ENCODE results near the gene RANGAP1.

Gene RANGAP1

GRCh38 chr22:41256254-41257253 lies 29.4 kb downstream of the RANGAP1 start:
- Histone ChIP-seq H2AFZ (ENCODE audit: low read length) (no peak overlapping the region), H3K4me1 (ENCODE audit: insufficient read depth, low read length, poor library complexity, severe bottlenecking) (no peaks in the 10 kb centered on the region), H3K4me3 (ENCODE audit: low read length, poor library complexity, severe bottlenecking) (no peak overlapping the region), H3K4me2 (ENCODE audit: low read depth, low read length, poor library complexity, severe bottlenecking) (no peak overlapping the region), H3K9ac (ENCODE audit: low read depth, low read length, poor library complexity, severe bottlenecking) (no peak overlapping the region), H3K9me2 (replicated peaks; ENCODE audit: low read depth, low read length) (no peaks in the 10 kb centered on the region), H3K36me3 (ENCODE audit: insufficient read depth, low read length) (peaks cover 91% of the 10 kb centered on the region; the same call in 1 of the 2 replicates), H3K79me2 (ENCODE audit: insufficient read depth, low read length) (no peaks in the 10 kb centered on the region), H4K20me1 (ENCODE audit: insufficient read depth, low read length, poor library complexity, severe bottlenecking) (no peaks in the 10 kb centered on the region), H3K9me3 (ENCODE audit: insufficient read depth, low read depth, low read length) (no peaks in the 10 kb centered on the region), H3K27me3 (ENCODE audit: insufficient read depth, low read length, poor library complexity, severe bottlenecking) (no peaks in the 10 kb centered on the region), H3F3A (ENCODE audit: low read depth) (no peaks in the 10 kb centered on the region)
- TF ChIP-seq EZH2phosphoT487 (IDR thresholded peaks at IDR 0.05; ENCODE audit: borderline replicate concordance) (no peak), CTCF (conservative IDR thresholded peaks at IDR 0.05; ENCODE audit: low read length) (no peak)

GRCh38 chr22:41254230-41254629 lies 31.8 kb downstream of the RANGAP1 start:
- Histone ChIP-seq H3K4me3 (ENCODE audit: low read length, poor library complexity, severe bottlenecking) (no peak overlapping the region), H3K36me3 (ENCODE audit: insufficient read depth, low read length) (peaks cover 93% of the 10 kb centered on the region; the same call in 1 of the 2 replicates), H3K9me2 (replicated peaks; ENCODE audit: low read depth, low read length) (no peaks in the 10 kb centered on the region), H3K79me2 (ENCODE audit: insufficient read depth, low read length) (no peaks in the 10 kb centered on the region), H3F3A (ENCODE audit: low read depth) (no peaks in the 10 kb centered on the region), H3K9ac (ENCODE audit: low read depth, low read length, poor library complexity, severe bottlenecking) (no peak overlapping the region), H2AFZ (ENCODE audit: low read length) (no peak overlapping the region), H3K9me3 (ENCODE audit: insufficient read depth, low read depth, low read length) (no peaks in the 10 kb centered on the region), H3K4me2 (ENCODE audit: low read depth, low read length, poor library complexity, severe bottlenecking) (no peak overlapping the region), H4K20me1 (ENCODE audit: insufficient read depth, low read length, poor library complexity, severe bottlenecking) (no peaks in the 10 kb centered on the region), H3K4me1 (ENCODE audit: insufficient read depth, low read length, poor library complexity, severe bottlenecking) (no peaks in the 10 kb centered on the region), H3K27me3 (ENCODE audit: insufficient read depth, low read length, poor library complexity, severe bottlenecking) (no peaks in the 10 kb centered on the region)
- TF ChIP-seq EZH2phosphoT487 (IDR thresholded peaks at IDR 0.05; ENCODE audit: borderline replicate concordance): no peak
- TF ChIP-seq CTCF (conservative IDR thresholded peaks at IDR 0.05; ENCODE audit: low read length): no peak

- Histone ChIP-seq H3K4me3 (ENCODE audit: low read length, poor library complexity, severe bottlenecking) (no peak overlapping the region), H3K4me1 (ENCODE audit: insufficient read depth, low read length, poor library complexity, severe bottlenecking) (no peaks in the 10 kb centered on the region), H3K27me3 (ENCODE audit: insufficient read depth, low read length, poor library complexity, severe bottlenecking) (no peaks in the 10 kb centered on the region), H3K79me2 (ENCODE audit: insufficient read depth, low read length) (no peaks in the 10 kb centered on the region), H2AFZ (ENCODE audit: low read length) (no peak overlapping the region), H3K36me3 (ENCODE audit: insufficient read depth, low read length) (peaks cover 91% of the 10 kb centered on the region; the same call in 1 of the 2 replicates), H3K9me3 (ENCODE audit: insufficient read depth, low read depth, low read length) (no peaks in the 10 kb centered on the region), H3K9me2 (replicated peaks; ENCODE audit: low read depth, low read length) (no peaks in the 10 kb centered on the region), H3K4me2 (ENCODE audit: low read depth, low read length, poor library complexity, severe bottlenecking) (no peak overlapping the region), H3F3A (ENCODE audit: low read depth) (no peaks in the 10 kb centered on the region), H4K20me1 (ENCODE audit: insufficient read depth, low read length, poor library complexity, severe bottlenecking) (no peaks in the 10 kb centered on the region), H3K9ac (ENCODE audit: low read depth, low read length, poor library complexity, severe bottlenecking) (no peak overlapping the region)
- TF ChIP-seq EZH2phosphoT487 (IDR thresholded peaks at IDR 0.05; ENCODE audit: borderline replicate concordance) (no peak), CTCF (conservative IDR thresholded peaks at IDR 0.05; ENCODE audit: low read length) (no peak)
These were observed 33.6 kb downstream of the RANGAP1 start for GRCh38 chr22:41252365-41252764.
